DMS114 treated with DMSO at 0.1 percent for 48 hours (cell line): ENCODE measurements around the gene PDE2A.

Source experiments
- DNase-seq: peaks from one replicate; lab custom pipeline; 2025; ENCODE audit not compliant: unreplicated experiment; lab: John Stamatoyannopoulos, UW

The PDE2A gene

DNA sequence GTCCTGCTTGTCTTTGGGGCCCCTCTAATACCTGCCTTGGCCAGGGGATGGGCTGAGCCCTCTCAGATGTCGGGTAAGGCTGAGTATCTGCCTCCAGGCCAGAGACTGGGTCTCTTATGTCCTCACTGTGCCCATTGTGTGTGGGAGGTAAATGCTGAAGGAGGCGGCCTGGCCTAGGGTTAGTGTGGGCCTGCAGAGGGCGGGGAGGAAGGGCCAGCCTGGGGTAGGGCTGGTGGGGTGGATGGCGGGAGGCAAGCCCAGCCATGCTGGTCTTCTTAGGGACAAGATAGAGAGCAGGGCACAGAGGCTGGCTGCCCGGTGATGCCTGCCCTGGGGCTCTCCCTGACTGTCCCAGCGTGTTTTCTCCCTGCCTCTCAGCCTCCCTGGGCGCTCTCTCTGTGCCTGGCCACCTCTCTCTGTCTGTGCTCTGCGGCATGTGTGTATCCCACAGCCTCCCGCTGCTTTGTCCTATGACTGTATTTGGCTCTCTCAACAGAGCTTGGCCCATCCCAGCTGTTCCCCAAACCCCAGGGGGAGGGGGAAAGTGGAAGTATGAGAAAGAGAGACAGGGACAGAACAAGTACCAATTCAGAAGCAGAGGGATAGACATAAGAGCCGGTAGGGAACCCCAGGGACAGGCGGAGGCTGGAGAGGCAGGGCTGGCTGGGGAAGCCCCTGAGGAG lies 57.0 kb downstream of the PDE2A start:
- no peak for DNase-seq

DNA sequence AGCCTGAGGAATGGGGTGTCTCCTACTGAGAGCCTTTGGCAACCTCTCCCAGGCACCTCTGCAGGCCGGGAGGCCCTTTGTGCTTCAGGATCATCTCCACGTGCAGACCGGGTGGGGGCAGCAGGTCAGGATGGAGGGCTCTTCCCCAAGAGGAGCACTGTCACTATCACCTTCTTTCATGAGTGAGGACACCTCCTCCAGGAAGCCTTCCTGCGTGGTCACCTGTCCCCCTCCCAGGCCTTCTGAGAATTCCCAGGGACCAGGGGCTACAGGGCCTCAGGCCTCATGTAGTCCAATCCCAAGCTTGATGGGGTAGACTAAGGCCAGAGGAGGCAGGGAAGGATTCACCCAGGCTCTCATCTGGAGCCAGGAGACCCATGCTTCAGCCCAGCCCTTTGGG lies 57.6 kb downstream of the PDE2A start:
- DNase-seq = no peak

DNA sequence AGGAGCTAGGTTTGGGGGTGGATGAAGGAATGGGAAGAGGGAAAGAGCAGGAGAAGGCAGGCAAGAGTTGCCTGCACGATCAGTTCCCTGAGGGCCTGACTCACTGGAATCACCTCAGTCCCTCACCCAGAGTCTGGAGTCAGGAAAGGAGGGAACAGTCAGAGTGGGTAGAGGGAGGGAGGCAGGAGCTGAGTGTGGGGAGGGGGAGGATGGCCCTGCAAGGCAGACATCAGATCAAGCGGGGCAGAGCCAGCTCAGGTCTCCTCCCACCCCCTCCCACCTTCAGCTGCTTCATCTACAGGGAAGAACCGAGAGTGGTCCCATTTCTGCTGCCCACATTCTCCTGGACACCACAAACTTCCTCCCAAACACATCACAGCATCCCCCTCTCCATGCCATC lies 58.9 kb downstream of the PDE2A start:
- DNase-seq = no peak

DNA sequence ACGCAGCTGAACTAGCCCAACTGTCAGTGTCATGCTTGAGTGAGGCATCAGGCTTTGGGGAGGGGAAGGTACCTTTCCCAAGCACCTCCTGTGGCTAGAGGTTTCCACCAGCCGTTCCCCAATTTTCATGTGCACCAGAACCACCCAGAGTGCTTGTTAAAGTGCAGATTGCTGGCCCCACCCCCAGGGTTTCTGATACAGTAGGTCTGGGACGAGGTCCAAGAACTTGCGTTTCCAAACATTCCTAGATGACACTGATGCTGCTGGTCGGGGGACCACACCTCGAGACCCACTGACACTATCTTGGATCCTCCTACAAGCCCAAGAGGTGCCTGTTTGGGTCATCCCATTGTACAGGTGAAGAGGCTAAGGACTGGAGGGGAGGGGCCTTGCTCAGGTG lies 59.8 kb downstream of the PDE2A start:
- no peak for DNase-seq

GRCh38 chr11:72613977-72614376 lies 60.2 kb downstream of the PDE2A start:
- DNase-seq = no peak

- no peak for DNase-seq
Observed at GRCh38 chr11:72613450-72613849, 60.8 kb downstream of the PDE2A start.

DNA sequence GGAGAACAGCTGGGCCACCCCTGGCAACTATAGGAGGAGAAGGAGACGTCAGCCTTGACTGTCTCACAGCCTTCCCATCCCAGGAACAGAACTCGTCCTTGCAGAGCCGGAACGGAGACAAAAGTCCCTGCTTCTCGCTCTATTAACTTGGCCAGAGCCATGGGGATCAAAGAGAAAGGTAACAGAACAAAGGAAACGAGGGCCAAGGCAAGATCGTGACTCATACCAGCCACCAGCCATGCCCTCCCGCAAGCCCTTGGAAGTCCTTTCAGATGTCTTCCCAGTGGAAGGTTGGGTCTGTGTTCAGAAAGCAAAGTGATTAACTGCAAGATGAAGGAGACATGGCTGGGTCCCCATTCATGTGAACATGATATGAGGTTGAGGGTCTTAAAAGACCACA lies 64.7 kb downstream of the PDE2A start:
- no peak for DNase-seq

DNA sequence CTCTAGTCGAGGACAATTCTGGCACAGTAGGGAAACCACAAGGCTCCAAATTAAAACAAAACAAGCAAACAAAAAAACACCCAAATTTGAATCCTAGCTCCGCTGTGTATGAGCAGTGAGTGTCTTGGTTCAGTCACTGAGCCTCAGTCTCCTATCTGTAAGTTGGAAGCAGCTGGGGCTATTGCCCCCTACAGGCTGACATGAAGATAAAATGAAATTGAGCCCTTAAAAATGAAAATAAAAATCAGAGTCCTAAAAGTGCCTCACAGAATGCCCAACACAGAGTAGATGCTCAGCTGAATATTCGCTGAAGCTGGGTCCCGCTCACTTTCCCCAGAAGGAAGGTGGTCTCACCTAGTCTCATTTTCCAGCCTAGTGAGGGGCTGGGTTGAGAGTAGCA lies 65.2 kb downstream of the PDE2A start:
- DNase-seq = no peak

- DNase-seq = no peak
Observed at GRCh38 chr11:72607496-72607895, 66.7 kb downstream of the PDE2A start.

GRCh38 chr11:72606748-72607468 lies 67.3 kb downstream of the PDE2A start:
- no peak for DNase-seq

- DNase-seq = no peak
Observed at GRCh38 chr11:72605973-72606747, 68.1 kb downstream of the PDE2A start.

DNA sequence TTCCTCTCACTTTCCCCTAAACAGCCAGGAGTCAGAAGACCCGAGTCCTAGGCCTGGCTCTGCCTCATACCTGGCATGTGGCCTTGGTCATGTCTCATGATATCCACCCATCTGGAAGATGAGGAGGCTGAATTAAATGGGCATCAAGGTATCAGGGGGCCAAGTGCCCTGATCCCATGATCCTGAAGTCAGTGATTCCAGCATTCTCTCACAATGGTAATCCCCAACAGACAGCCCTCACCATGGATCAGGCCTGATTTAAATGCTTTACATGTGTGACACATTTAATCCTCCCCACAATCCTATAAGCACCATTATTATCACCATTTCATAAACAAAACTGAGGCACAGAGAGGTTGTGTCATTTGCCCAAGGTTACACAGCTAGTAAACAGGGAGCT lies 70.0 kb downstream of the PDE2A start:
- DNase-seq = no peak

DNA sequence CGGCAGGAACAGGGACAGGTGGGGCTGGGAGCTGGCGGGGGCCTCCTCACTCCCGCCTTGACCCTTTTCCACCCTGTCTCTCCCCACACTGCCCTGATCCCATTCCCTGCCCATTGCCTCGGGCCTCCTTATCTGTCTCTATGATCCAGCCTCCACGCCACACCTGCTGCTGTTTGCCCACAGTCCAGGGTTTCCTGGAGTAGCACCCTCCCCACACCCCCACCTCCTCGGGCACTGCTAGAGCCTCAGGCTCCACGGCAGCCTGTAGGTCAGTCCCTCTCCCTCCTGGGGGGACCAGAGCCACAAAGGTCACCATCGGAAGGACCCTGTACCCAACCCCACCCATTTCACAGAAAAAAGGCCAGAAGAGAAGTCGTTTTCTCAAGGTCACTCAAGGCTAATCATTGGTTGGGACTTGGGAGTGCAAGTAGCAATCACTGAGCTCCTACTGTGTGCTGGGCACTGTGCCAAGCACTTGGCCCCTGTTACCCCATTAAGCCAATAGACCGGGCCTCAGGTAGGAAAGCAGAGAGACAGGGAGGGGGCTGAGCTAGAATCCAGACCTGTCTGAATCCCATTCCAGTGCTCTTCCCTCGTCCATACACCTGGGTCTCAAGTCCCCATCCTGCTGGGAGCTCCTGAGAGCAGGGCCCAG lies 71.8 kb downstream of the PDE2A start:
- DNase-seq = no peak

DNA sequence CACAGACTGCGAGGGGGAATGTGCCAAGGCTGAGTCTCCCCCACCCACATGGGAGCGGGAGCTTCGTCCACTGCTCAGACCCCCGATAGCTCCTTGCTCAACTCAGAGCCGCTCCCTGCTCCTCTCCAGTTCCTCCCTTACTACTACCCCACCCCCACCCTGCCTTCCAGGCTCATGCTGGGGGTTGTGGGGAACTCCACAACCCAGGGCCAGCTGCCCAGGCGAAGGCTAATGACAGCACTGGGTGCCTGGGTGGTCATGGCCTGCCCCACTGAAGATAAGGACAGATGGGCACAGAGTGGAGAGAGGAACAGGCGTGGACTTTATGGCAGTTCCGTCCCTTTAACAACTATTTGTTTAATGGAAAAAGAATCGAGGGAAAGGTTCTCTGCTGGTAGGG lies 73.7 kb downstream of the PDE2A start:
- DNase-seq = no peak

DNA sequence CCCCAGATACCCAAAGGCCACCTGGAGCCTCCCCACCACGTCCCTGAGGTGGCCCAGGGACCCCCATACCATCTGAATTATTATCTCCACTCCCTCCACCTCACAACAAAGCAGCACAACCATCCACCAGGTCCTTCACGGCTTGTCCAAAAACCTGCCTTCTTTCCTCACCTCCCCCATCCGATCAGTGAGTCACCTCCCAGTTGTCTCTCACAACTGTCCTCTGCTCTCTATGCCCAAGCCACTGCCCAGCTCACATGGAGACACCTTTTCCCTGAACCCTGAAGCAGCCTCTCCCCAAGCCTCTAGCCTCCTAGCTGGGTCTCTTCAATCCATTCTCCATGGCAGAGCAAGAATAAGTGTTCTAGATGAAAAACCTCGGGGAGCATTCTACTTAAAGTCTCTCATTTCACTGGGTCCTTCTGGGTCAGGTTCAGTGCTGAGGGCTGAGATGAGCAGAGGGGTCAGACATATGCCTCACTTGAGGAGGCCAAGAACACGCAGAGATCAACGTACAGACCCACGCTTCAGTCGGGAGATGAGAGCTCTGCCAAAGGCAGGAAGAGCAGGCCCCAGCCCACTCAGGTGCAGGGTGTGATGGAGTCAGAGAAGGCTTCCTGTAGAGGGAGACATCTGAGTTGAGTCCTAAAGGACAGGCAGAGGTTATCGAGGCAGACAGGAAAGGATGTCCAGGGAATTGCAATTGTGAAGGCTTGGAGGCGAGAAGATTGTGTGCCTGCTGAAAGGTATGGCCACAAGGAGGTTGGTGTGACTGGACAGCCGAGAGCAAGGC lies 74.7 kb downstream of the PDE2A start:
- no peak for DNase-seq

DNA sequence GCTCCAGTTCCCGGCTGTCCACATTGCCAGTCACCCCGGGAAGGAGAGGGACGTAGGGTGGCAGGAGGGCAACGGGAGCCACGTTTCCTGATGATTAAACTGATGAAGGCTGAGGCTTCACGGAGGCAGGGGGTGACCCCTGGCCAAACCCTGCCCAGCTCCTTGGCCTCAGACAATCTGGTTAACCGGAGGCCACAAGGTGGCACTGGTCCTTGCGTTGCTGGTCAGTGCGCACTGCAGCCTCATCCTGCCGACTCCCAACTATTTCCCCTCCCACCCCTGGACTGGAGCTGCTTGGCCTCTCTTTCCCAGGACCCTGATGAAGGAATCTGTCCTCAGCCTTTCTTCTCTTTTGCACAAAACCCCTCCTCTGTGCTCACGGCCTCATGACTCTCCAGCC lies 75.3 kb downstream of the PDE2A start:
- peak; percentile 11 for DNase-seq

- DNase-seq = no peak
Observed at GRCh38 chr11:72598466-72598865, 75.8 kb downstream of the PDE2A start.

- no peak for DNase-seq
Observed at GRCh38 chr11:72597721-72598120, 76.5 kb downstream of the PDE2A start.

DNA sequence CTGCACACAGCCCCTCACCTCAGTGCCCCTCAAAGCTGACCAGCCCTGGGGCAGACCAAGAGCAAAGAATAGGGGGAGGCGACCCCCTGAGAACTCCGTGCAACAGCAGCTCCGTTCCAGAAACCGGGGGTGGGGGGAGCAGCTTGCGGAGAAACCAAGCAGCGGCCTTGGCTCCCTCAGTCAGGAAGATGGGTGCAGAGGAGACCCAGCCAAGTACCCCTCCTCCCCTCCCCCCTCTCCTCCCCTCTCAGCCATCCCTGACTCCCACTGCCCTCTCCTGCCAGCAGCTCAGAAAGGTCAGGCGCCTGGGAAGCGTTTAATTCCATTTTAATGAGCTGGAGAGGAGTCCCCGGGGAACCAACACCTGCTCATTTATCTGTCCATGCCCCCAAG lies 78.9 kb downstream of the PDE2A start:
- no peak for DNase-seq

- DNase-seq = no peak
Observed at GRCh38 chr11:72594493-72595291, 79.5 kb downstream of the PDE2A start.
